Ectodermal cell (in vitro differentiated cells): ENCODE measurements around the gene RIN3.

ENCODE experiments used
- H3K27ac ChIP-seq: 2 replicates; pipeline ENCODE4 v1.7.0; 2013; ENCODE audit warnings: mild to moderate bottlenecking, low read depth, low read length; ENCODE audit not compliant: insufficient read depth, poor library complexity, severe bottlenecking
- H3K27me3 ChIP-seq: 2 replicates; pipeline ENCODE4 v1.7.0; 2013; ENCODE audit warnings: mild to moderate bottlenecking, low read length; ENCODE audit not compliant: insufficient read depth, control insufficient read depth, poor library complexity, severe bottlenecking
- H3K36me3 ChIP-seq: one replicate; pipeline ENCODE4 v1.7.0; 2013; ENCODE audit warnings: low read length; ENCODE audit not compliant: control insufficient read depth, insufficient read depth
- H3K4me1 ChIP-seq: one replicate; pipeline ENCODE4 v1.7.0; 2013; ENCODE audit warnings: low read length; ENCODE audit not compliant: control insufficient read depth, insufficient read depth
- H3K4me3 ChIP-seq: 2 replicates; pipeline ENCODE4 v1.7.0; 2013; ENCODE audit warnings: low read depth, low read length, control low read depth; ENCODE audit not compliant: insufficient read depth
- H3K9me3 ChIP-seq: 2 replicates; pipeline ENCODE4 v1.7.0; 2013; ENCODE audit warnings: mild to moderate bottlenecking, low read length, moderate library complexity; ENCODE audit not compliant: control insufficient read depth
- WGBS, 2 experiments: methylation state at CpG; one replicate each; pipeline ENCODE4 v1.1.7; 2013; ENCODE audit warnings: missing lambda C conversion rate in 2 of 2; 5-methylcytosine and 5-hydroxymethylcytosine counted together

The RIN3 gene

GRCh38 chr14:92556863-92557543 lies 43.4 kb downstream of the RIN3 start:
- H3K27ac ChIP-seq, result no peak overlapping the region
- H3K27me3 ChIP-seq, result no peaks in the 10 kb centered on the region
- H3K36me3 ChIP-seq, result no peaks in the 10 kb centered on the region
- H3K4me3 ChIP-seq, result no peak overlapping the region
- 90 to 93% methylated on average over 16 of the region's 16 CpGs for WGBS, 2 experiments
- no peaks in the 10 kb centered on the region for H3K4me1 ChIP-seq
- no peaks in the 10 kb centered on the region for H3K9me3 ChIP-seq

- Histone ChIP-seq H3K27ac (no peak overlapping the region), H3K27me3 (no peaks in the 10 kb centered on the region)
- WGBS, 2 experiments, result 92 to 98% methylated on average over 4 of the region's 4 CpGs
These were observed 43.9 kb downstream of the RIN3 start for GRCh38 chr14:92557544-92557912.

GRCh38 chr14:92558319-92558718 lies 44.7 kb downstream of the RIN3 start:
- no peak overlapping the region for H3K27ac ChIP-seq
- no peaks in the 10 kb centered on the region for H3K4me1 ChIP-seq
- no peak overlapping the region for H3K4me3 ChIP-seq
- H3K27me3 ChIP-seq, result no peaks in the 10 kb centered on the region
- 91% methylated on average over 1 of the region's 1 CpG; no CpG with 5 or more reads in 1 of the 2 experiments for WGBS, 2 experiments
- H3K36me3 ChIP-seq, result no peaks in the 10 kb centered on the region
- H3K9me3 ChIP-seq, result no peaks in the 10 kb centered on the region

More at GRCh38 chr14:92557544-92557912, 43.9 kb downstream of the RIN3 start:
- Histone ChIP-seq H3K9me3 (no peaks in the 10 kb centered on the region), H3K4me3 (no peak overlapping the region), H3K36me3 (no peaks in the 10 kb centered on the region), H3K4me1 (no peaks in the 10 kb centered on the region)

GRCh38 chr14:92559486-92559885 lies 45.9 kb downstream of the RIN3 start:
- Histone ChIP-seq H3K27me3 (no peaks in the 10 kb centered on the region), H3K27ac (no peak overlapping the region), H3K4me3 (no peak overlapping the region), H3K4me1 (no peaks in the 10 kb centered on the region), H3K9me3 (no peaks in the 10 kb centered on the region), H3K36me3 (no peaks in the 10 kb centered on the region)
- WGBS, 2 experiments, result 92 to 96% methylated on average over 4 of the region's 4 CpGs

GRCh38 chr14:92560106-92560865 lies 46.7 kb downstream of the RIN3 start:
- H3K36me3 ChIP-seq, result no peaks in the 10 kb centered on the region
- no peaks in the 10 kb centered on the region for H3K9me3 ChIP-seq
- no peak overlapping the region for H3K27ac ChIP-seq
- 91 to 93% methylated on average over 15 of the region's 15 CpGs for WGBS, 2 experiments
- no peaks in the 10 kb centered on the region for H3K4me1 ChIP-seq
- H3K4me3 ChIP-seq, result no peak overlapping the region
- H3K27me3 ChIP-seq, result no peaks in the 10 kb centered on the region

GRCh38 chr14:92561906-92562479 lies 48.4 kb downstream of the RIN3 start:
- no peaks in the 10 kb centered on the region for H3K27me3 ChIP-seq
- H3K4me1 ChIP-seq, result no peaks in the 10 kb centered on the region
- H3K9me3 ChIP-seq, result no peaks in the 10 kb centered on the region
- H3K27ac ChIP-seq, result no peak overlapping the region
- H3K4me3 ChIP-seq, result no peak overlapping the region
- no peaks in the 10 kb centered on the region for H3K36me3 ChIP-seq
- 93 to 96% methylated on average over 6 of the region's 6 CpGs for WGBS, 2 experiments

GRCh38 chr14:92563359-92563758 lies 49.8 kb downstream of the RIN3 start:
- Histone ChIP-seq H3K9me3 (no peaks in the 10 kb centered on the region), H3K27ac (no peak overlapping the region), H3K27me3 (no peaks in the 10 kb centered on the region), H3K4me1 (no peaks in the 10 kb centered on the region), H3K4me3 (no peak overlapping the region), H3K36me3 (no peaks in the 10 kb centered on the region)
- 89 to 92% methylated on average over 1 of the region's 1 CpG for WGBS, 2 experiments

GRCh38 chr14:92563765-92564285 lies 50.2 kb downstream of the RIN3 start:
- no peaks in the 10 kb centered on the region for H3K27me3 ChIP-seq
- 88 to 100% methylated on average over 1 of the region's 1 CpG for WGBS, 2 experiments
- no peaks in the 10 kb centered on the region for H3K9me3 ChIP-seq
- no peaks in the 10 kb centered on the region for H3K4me1 ChIP-seq
- H3K4me3 ChIP-seq, result no peak overlapping the region
- no peaks in the 10 kb centered on the region for H3K36me3 ChIP-seq
- no peak overlapping the region for H3K27ac ChIP-seq

- no peaks in the 10 kb centered on the region for H3K4me1 ChIP-seq
- no peak overlapping the region for H3K27ac ChIP-seq
- no peaks in the 10 kb centered on the region for H3K36me3 ChIP-seq
- no peaks in the 10 kb centered on the region for H3K9me3 ChIP-seq
- no peaks in the 10 kb centered on the region for H3K27me3 ChIP-seq
- no peak overlapping the region for H3K4me3 ChIP-seq
- 92% methylated on average over 13 of the region's 13 CpGs for WGBS, 2 experiments
These were observed 50.9 kb downstream of the RIN3 start for GRCh38 chr14:92564344-92565039.
